Endothelial cell of umbilical vein (primary cell): ENCODE data around the gene DNAJA4.

ENCODE experiments used
- POLR2A ChIP-seq: IDR thresholded peaks from 2 replicates; pipeline ENCODE4 v1.6.1; 2012; ENCODE audit warnings: low read depth, mild to moderate bottlenecking, control low read depth, low read length
- TF ChIP-seq, protein P1 (sequence below), 2 donors: IDR thresholded peaks; 1 replicate in 1 of 2; 2 replicates in 1 of 2; pipeline ENCODE4 v1.5.1; 2011; ENCODE audit warnings: low read length in 2 of 2, mild to moderate bottlenecking in 2 of 2, moderate library complexity in 2 of 2, control low read depth in 1 of 2, inconsistent platforms in 1 of 2, low read depth in 1 of 2; ENCODE audit not compliant: insufficient read depth in 1 of 2; ENCODE audit errors: extremely low read depth in 1 of 2

DNA sequence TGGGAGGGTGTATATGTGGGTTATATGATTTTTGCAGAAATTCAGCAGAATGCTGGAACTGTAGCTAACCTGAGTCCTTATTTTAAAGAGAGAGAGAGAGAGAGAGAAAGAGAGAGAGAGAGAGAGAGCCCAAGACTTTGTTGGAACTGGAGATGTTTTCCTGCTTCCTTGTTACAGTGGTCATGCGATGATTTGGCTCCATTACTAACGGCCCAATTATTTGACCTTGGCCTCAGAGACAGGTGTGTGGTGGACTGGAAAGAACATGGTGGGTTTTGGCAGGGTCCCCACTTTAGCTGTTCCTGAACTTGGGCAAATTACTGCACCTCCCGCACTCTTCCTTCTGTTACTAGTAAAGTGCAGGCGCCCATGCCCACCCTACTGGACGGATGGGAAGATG lies 15.2 kb upstream of the DNAJA4 start:
- TF ChIP-seq, protein P1, sequence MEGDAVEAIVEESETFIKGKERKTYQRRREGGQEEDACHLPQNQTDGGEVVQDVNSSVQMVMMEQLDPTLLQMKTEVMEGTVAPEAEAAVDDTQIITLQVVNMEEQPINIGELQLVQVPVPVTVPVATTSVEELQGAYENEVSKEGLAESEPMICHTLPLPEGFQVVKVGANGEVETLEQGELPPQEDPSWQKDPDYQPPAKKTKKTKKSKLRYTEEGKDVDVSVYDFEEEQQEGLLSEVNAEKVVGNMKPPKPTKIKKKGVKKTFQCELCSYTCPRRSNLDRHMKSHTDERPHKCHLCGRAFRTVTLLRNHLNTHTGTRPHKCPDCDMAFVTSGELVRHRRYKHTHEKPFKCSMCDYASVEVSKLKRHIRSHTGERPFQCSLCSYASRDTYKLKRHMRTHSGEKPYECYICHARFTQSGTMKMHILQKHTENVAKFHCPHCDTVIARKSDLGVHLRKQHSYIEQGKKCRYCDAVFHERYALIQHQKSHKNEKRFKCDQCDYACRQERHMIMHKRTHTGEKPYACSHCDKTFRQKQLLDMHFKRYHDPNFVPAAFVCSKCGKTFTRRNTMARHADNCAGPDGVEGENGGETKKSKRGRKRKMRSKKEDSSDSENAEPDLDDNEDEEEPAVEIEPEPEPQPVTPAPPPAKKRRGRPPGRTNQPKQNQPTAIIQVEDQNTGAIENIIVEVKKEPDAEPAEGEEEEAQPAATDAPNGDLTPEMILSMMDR (IDR thresholded peaks at IDR 0.05; ENCODE audit: extremely low read depth in 1 of 2, insufficient read depth in 1 of 2, low read depth in 1 of 2, low read length in 2 of 2): no peak
- no peak for TF ChIP-seq POLR2A
